PC-3 (cell line): Measurements from ENCODE around the gene PSPC1. TPM values are rescaled to one million over a fixed set of nuclear protein-coding genes. Genes with fewer than 3 reads are reported as not detected.

Experiments
- ATAC-seq: fragments of 200-7000 bp; cut with Tn5 transposase; 2 replicates; pipeline ENCODE4 v1.9.1; 2020; ENCODE audit warnings: mild to moderate bottlenecking, moderate library complexity
- BruUV-seq: library from RNA; stranded (reverse); fragments of 400-500 nt; replicated peaks from 2 replicates; lab custom pipeline; 2021; lab: Mats Ljungman, UMichigan
- CTCF ChIA-PET: fragments of 300-600 bp; sonication (Branson Sonifier 250); formaldehyde crosslinking; loops from one replicate; lab custom pipeline; 2022; ENCODE audit warnings: antibody characterized with exemption; lab: Charles Lee
- POLR2A ChIA-PET: fragments of 300-600 bp; sonication (Branson Sonifier 250); formaldehyde crosslinking; loops from one replicate; lab custom pipeline; 2022; ENCODE audit warnings: antibody characterized with exemption; ENCODE audit not compliant: unreplicated experiment; lab: Charles Lee
- DNase-seq: peaks from one replicate; pipeline ENCODE4 v3.0.0-alpha.2; 2015
- H2AFZ ChIP-seq: fragments of 300-600 bp; sonication (generic); 2 replicates; pipeline ENCODE4 v1.6.0; 2016; ENCODE audit warnings: antibody characterized with exemption, low read length
- H3F3A ChIP-seq: fragments of 300-600 bp; sonication (generic); one replicate; pipeline ENCODE4 v1.6.0; 2017; ENCODE audit warnings: antibody characterized with exemption, low read length, control low read depth, mild to moderate bottlenecking; ENCODE audit not compliant: unreplicated experiment
- H3K27ac ChIP-seq: fragments of 300-600 bp; sonication (generic); 2 replicates; pipeline ENCODE4 v1.5.1; 2016; ENCODE audit warnings: mild to moderate bottlenecking, low read length
- H3K27me3 ChIP-seq: fragments of 300-600 bp; sonication (generic); 2 replicates; pipeline ENCODE4 v1.6.1; 2016; ENCODE audit warnings: low read length, mixed read lengths
- H3K36me3 ChIP-seq: fragments of 300-600 bp; sonication (generic); 2 replicates; pipeline ENCODE4 v1.6.1; 2016; ENCODE audit warnings: low read depth, mixed run types, low read length, mixed read lengths
- H3K4me1 ChIP-seq: fragments of 300-600 bp; sonication (generic); 2 replicates; pipeline ENCODE4 v1.5.1; 2016; ENCODE audit warnings: low read length; ENCODE audit not compliant: insufficient read depth
- H3K4me2 ChIP-seq: fragments of 300-600 bp; sonication (generic); 2 replicates; pipeline ENCODE4 v1.6.0; 2016; ENCODE audit warnings: low read length
- H3K4me3 ChIP-seq: fragments of 300-600 bp; sonication (generic); 2 replicates; pipeline ENCODE4 v1.5.1; 2016; ENCODE audit warnings: mild to moderate bottlenecking, low read length, mixed read lengths
- H3K79me2 ChIP-seq: fragments of 300-600 bp; sonication (generic); 2 replicates; pipeline ENCODE4 v1.6.1; 2017; ENCODE audit warnings: low read length, mixed read lengths
- H3K9ac ChIP-seq: fragments of 300-600 bp; sonication (generic); 2 replicates; pipeline ENCODE4 v1.6.0; 2016; ENCODE audit warnings: mild to moderate bottlenecking, low read length
- H3K9me2 ChIP-seq: fragments of 300-600 bp; sonication (generic); replicated peaks from 2 replicates; pipeline ENCODE4 v1.6.1; 2016; ENCODE audit warnings: mixed run types, low read length, mixed read lengths
- H3K9me3 ChIP-seq: fragments of 300-600 bp; sonication (generic); 2 replicates; pipeline ENCODE4 v1.6.1; 2016; ENCODE audit warnings: low read length, mixed read lengths
- H4K20me1 ChIP-seq: fragments of 300-600 bp; sonication (generic); 2 replicates; pipeline ENCODE4 v1.6.1; 2016; ENCODE audit warnings: low read length, mixed read lengths
- CTCF ChIP-seq: fragments of 300-600 bp; sonication (generic); conservative IDR thresholded peaks from 2 replicates; pipeline ENCODE4 v1.5.1; 2017; ENCODE audit warnings: antibody characterized with exemption, low read depth, mild to moderate bottlenecking, low read length
- EZH2 ChIP-seq: fragments of 300-600 bp; sonication (generic); IDR thresholded peaks from one replicate; pipeline ENCODE4 v1.6.1; 2017; ENCODE audit warnings: antibody characterized with exemption, mild to moderate bottlenecking, low read length; ENCODE audit not compliant: unreplicated experiment
- EZH2phosphoT487 ChIP-seq: fragments of 300-600 bp; sonication (generic); IDR thresholded peaks from 2 replicates; pipeline ENCODE4 v1.6.1; 2018; ENCODE audit warnings: mild to moderate bottlenecking, antibody characterized with exemption, low read length, borderline replicate concordance
- intact Hi-C: fragments of 100-400 bp; cut with micrococcal nuclease; formaldehyde crosslinking; loops from 2 replicates; pipeline ENCODE4 v1.9.0; 2023
- total RNA-seq: library from RNA; depleted of rRNA; stranded (reverse); fragments of >200 nt; gene quantifications from 2 replicates; pipeline ENCODE4 v1.2.3, GENCODE V29; 2014

Gene PSPC1
- total RNA-seq, 1 experiment from 2014 or later, result 121 TPM

GRCh38 chr13:19673473-19674430 lies 109.0 kb downstream of the PSPC1 start:
- intact Hi-C loops, result loop anchor here (10.0 kb wide), 1 partner anchor 221 kb away; no protein-coding TSS in a partner anchor
- H3K9me3 ChIP-seq, result no peaks in the 10 kb centered on the region
- DNase-seq (no peak), ATAC-seq (no peak)
- H2AFZ ChIP-seq, result no peak overlapping the region
- no TSS peak for BruUV-seq
- H3K27ac ChIP-seq, result no peak overlapping the region
- peaks cover 66% of the 10 kb centered on the region for H3K36me3 ChIP-seq
- TF ChIP-seq EZH2phosphoT487, result no peak
- TF ChIP-seq EZH2, result no peak
- no peak for TF ChIP-seq CTCF
- H3K9me2 ChIP-seq, result no peaks in the 10 kb centered on the region
- peaks cover 12% of the 10 kb centered on the region for H3K4me1 ChIP-seq
- no peak overlapping the region for H3K4me3 ChIP-seq
- H3K9ac ChIP-seq, result no peak overlapping the region
- CTCF ChIA-PET, result no interaction called here
- no peaks in the 10 kb centered on the region for H4K20me1 ChIP-seq
- POLR2A ChIA-PET, result no interaction called here
- H3F3A ChIP-seq, result no peaks in the 10 kb centered on the region
- no peaks in the 10 kb centered on the region for H3K79me2 ChIP-seq
- H3K4me2 ChIP-seq, result no peak overlapping the region
- no peaks in the 10 kb centered on the region for H3K27me3 ChIP-seq

GRCh38 chr13:19672990-19673389 lies 109.8 kb downstream of the PSPC1 start:
- Histone ChIP-seq H3K4me1 (peaks cover 8% of the 10 kb centered on the region), H3K36me3 (peaks cover 73% of the 10 kb centered on the region), H3K4me3 (no peak overlapping the region), H3K9ac (no peak overlapping the region), H3F3A (no peaks in the 10 kb centered on the region), H3K79me2 (no peaks in the 10 kb centered on the region), H3K9me2 (no peaks in the 10 kb centered on the region), H4K20me1 (no peaks in the 10 kb centered on the region), H3K4me2 (no peak overlapping the region), H3K27me3 (no peaks in the 10 kb centered on the region), H3K27ac (no peak overlapping the region), H3K9me3 (no peaks in the 10 kb centered on the region), H2AFZ (no peak overlapping the region)
- no peak for DNase-seq
- intact Hi-C loops, result loop anchor here (10.0 kb wide), 1 partner anchor 222 kb away; no protein-coding TSS in a partner anchor
- no peak for ATAC-seq
- TSS peak; percentile 11 for BruUV-seq
- CTCF ChIA-PET, result no interaction called here
- POLR2A ChIA-PET, result no interaction called here
- TF ChIP-seq CTCF (no peak), EZH2phosphoT487 (no peak), EZH2 (no peak)

GRCh38 chr13:19670147-19670546 lies 112.6 kb downstream of the PSPC1 start:
- H3K79me2 ChIP-seq, result no peaks in the 10 kb centered on the region
- H3K36me3 ChIP-seq, result peaks cover 70% of the 10 kb centered on the region
- ATAC-seq (no peak), DNase-seq (no peak)
- H3K9ac ChIP-seq, result no peak overlapping the region
- H4K20me1 ChIP-seq, result no peaks in the 10 kb centered on the region
- H3K27me3 ChIP-seq, result no peaks in the 10 kb centered on the region
- TF ChIP-seq CTCF (no peak), EZH2 (no peak), EZH2phosphoT487 (no peak)
- H2AFZ ChIP-seq, result no peak overlapping the region
- BruUV-seq, result no TSS peak
- H3K27ac ChIP-seq, result no peak overlapping the region
- no peak overlapping the region for H3K4me2 ChIP-seq
- ChIA-PET POLR2A (no interaction called here), CTCF (no interaction called here)
- no peaks in the 10 kb centered on the region for H3F3A ChIP-seq
- H3K4me3 ChIP-seq, result no peak overlapping the region
- H3K9me2 ChIP-seq, result no peaks in the 10 kb centered on the region
- H3K9me3 ChIP-seq, result no peaks in the 10 kb centered on the region
- intact Hi-C loops, result loop anchor here (10.0 kb wide), 1 partner anchor 225 kb away; no protein-coding TSS in a partner anchor
- no peaks in the 10 kb centered on the region for H3K4me1 ChIP-seq
